Endothelial cell of umbilical vein (primary cell): Measurements from ENCODE around the gene IL18. TPM values are rescaled to one million over a fixed set of nuclear protein-coding genes. Genes with fewer than 3 reads are reported as not detected.

ENCODE experiments used
- BruUV-seq: library from RNA; stranded (reverse); fragments of 400-500 nt; replicated peaks from 2 replicates; lab custom pipeline; 2021; lab: Mats Ljungman, UMichigan
- CTCF ChIA-PET: fragments of 300-600, 350-600 bp; sonication (Branson Sonifier 250); formaldehyde crosslinking; loops from one replicate; lab custom pipeline; 2021; ENCODE audit warnings: antibody characterized with exemption, inconsistent platforms; lab: Charles Lee
- POLR2A ChIA-PET: fragments of 300-600, 350-600 bp; sonication (Branson Sonifier 250); formaldehyde crosslinking; loops from one replicate; lab custom pipeline; 2021; ENCODE audit warnings: antibody characterized with exemption, inconsistent platforms; lab: Charles Lee
- DNase-seq: peaks from one replicate; pipeline ENCODE4 v3.0.0-alpha.2; 2011; ENCODE audit warnings: low read depth, low spot score
- FAIRE-seq: peaks from 2 replicates; lab custom pipeline; 2011; peaks lifted over from hg19 to GRCh38; lab: Jason Lieb, UNC
- H2AFZ ChIP-seq: 2 replicates; pipeline ENCODE4 v1.6.0; 2012; ENCODE audit warnings: low read depth, low read length, control low read depth, inconsistent platforms
- H3K27ac ChIP-seq: 2 replicates; pipeline ENCODE4 v1.5.1; 2011; ENCODE audit warnings: low read depth, mild to moderate bottlenecking, control low read depth, low read length, moderate library complexity; ENCODE audit not compliant: insufficient read depth
- H3K27me3 ChIP-seq, 2 experiments: 2 replicates each; pipeline versions ENCODE4 v1.6.0 to v1.6.1; 2011; ENCODE audit warnings: low read length in 2 of 2, mixed read lengths in 1 of 2; ENCODE audit not compliant: control insufficient read depth in 2 of 2, insufficient read depth in 2 of 2
- H3K36me3 ChIP-seq, 2 experiments: 2 replicates in 1 of 2; 3 replicates in 1 of 2; pipeline ENCODE4 v1.5.1; 2011; ENCODE audit warnings: low read length in 2 of 2, mild to moderate bottlenecking in 1 of 2, moderate library complexity in 1 of 2; ENCODE audit not compliant: control insufficient read depth in 2 of 2, insufficient read depth in 2 of 2; ENCODE audit errors: extremely low read depth in 1 of 2
- H3K4me1 ChIP-seq: 3 replicates; pipeline ENCODE4 v1.5.1; 2011; ENCODE audit warnings: mild to moderate bottlenecking, low read length; ENCODE audit not compliant: control insufficient read depth, insufficient read depth; ENCODE audit errors: extremely low read depth
- H3K4me2 ChIP-seq: 2 replicates; pipeline ENCODE4 v1.6.1; 2011; ENCODE audit warnings: low read length, control low read depth, mixed read lengths; ENCODE audit not compliant: insufficient read depth
- H3K4me3 ChIP-seq, 3 experiments: fragments of 200-600 bp in 1 of 3; sonication (generic), shearing (Covaris generic) in 1 of 3; replicated peaks in 1 of 3; 2 replicates each; pipeline ENCODE4 v1.5.1; 2011 to 2016; ENCODE audit warnings: control low read depth in 3 of 3, low read length in 3 of 3, mild to moderate bottlenecking in 2 of 3, inconsistent platforms in 1 of 3, low read depth in 1 of 3, moderate library complexity in 1 of 3; ENCODE audit not compliant: insufficient read depth in 1 of 3
- H3K79me2 ChIP-seq: 2 replicates; pipeline ENCODE4 v1.6.0; 2012; ENCODE audit warnings: low read length, inconsistent platforms; ENCODE audit not compliant: control insufficient read depth, insufficient read depth
- H3K9ac ChIP-seq: replicated peaks from 2 replicates; pipeline ENCODE3; 2011; ENCODE audit warnings: low read length, control low read depth; ENCODE audit not compliant: insufficient read depth; ENCODE audit errors: extremely low read depth
- H3K9me1 ChIP-seq: replicated peaks from 3 replicates; pipeline ENCODE4 v1.6.0; 2011; ENCODE audit warnings: mild to moderate bottlenecking, low read length; ENCODE audit not compliant: control insufficient read depth, insufficient read depth; ENCODE audit errors: extremely low read depth
- H3K9me3 ChIP-seq: replicated peaks from 2 replicates; pipeline ENCODE4 v1.5.1; 2012; ENCODE audit warnings: low read length, inconsistent platforms; ENCODE audit not compliant: control insufficient read depth, insufficient read depth
- H4K20me1 ChIP-seq: replicated peaks from 2 replicates; pipeline ENCODE3; 2011; ENCODE audit warnings: mild to moderate bottlenecking, low read length; ENCODE audit not compliant: control insufficient read depth, insufficient read depth; ENCODE audit errors: extremely low read depth
- EZH2 ChIP-seq: IDR thresholded peaks from 2 replicates; pipeline ENCODE4 v1.6.1; 2012; ENCODE audit warnings: borderline replicate concordance, low read depth, mild to moderate bottlenecking, moderate library complexity, low read length, inconsistent platforms; ENCODE audit not compliant: severe bottlenecking
- FOS ChIP-seq: IDR thresholded peaks from 2 replicates; pipeline ENCODE4 v1.6.1; 2011; ENCODE audit warnings: mild to moderate bottlenecking, low read length, moderate library complexity, borderline replicate concordance; ENCODE audit not compliant: insufficient read depth
- GATA2 ChIP-seq: IDR thresholded peaks from 2 replicates; pipeline ENCODE4 v1.7.0; 2011; ENCODE audit warnings: low read depth, mild to moderate bottlenecking, moderate library complexity, mixed read lengths, low read length; ENCODE audit not compliant: insufficient read length, insufficient read depth
- JUN ChIP-seq: IDR thresholded peaks from 2 replicates; pipeline ENCODE4 v1.6.1; 2011; ENCODE audit warnings: borderline replicate concordance, low read depth; ENCODE audit not compliant: insufficient read length, insufficient read depth
- MYC ChIP-seq: IDR thresholded peaks from one replicate; pipeline ENCODE4 v1.6.1; 2011; ENCODE audit warnings: mild to moderate bottlenecking, low read depth, low read length
- POLR2A ChIP-seq: IDR thresholded peaks from 2 replicates; pipeline ENCODE4 v1.6.1; 2012; ENCODE audit warnings: low read depth, mild to moderate bottlenecking, control low read depth, low read length
- POLR2AphosphoS5 ChIP-seq: IDR thresholded peaks from 2 replicates; pipeline ENCODE4 v1.6.1; 2012; ENCODE audit warnings: low read depth, mild to moderate bottlenecking, control low read depth, low read length, moderate library complexity; ENCODE audit not compliant: insufficient read depth
- dilution Hi-C: fragments of 300-500 bp; cut with MboI; formaldehyde crosslinking; loops from one replicate; pipeline ENCODE4 v1.15.0; 2019; ENCODE audit warnings: low sequenced_read_pairs; ENCODE audit not compliant: extremely low pct_ligation_motif_present
- intact Hi-C: fragments of 100-400 bp; cut with micrococcal nuclease; formaldehyde crosslinking; loops from one replicate; pipeline ENCODE4 v1.10.0; 2022
- polyA plus RNA-seq, 4 experiments: library from polyadenylated mRNA; depleted of rRNA in 3 of 4; stranded (reverse) in 3 of 4; unstranded in 1 of 4; fragments of >200 nt; gene quantifications; 2 replicates each; pipeline versions ENCODE4 v1.2.1 to v1.2.3, GENCODE V29; 2011 to 2012; ENCODE audit warnings: missing spikeins in 1 of 4
- total RNA-seq: library from RNA; stranded (reverse); gene quantifications from 2 replicates; pipeline ENCODE4 v1.2.3, GENCODE V29; 2021
- TF ChIP-seq, protein P1 (sequence below), 2 donors: IDR thresholded peaks; 1 replicate in 1 of 2; 2 replicates in 1 of 2; pipeline ENCODE4 v1.5.1; 2011; ENCODE audit warnings: low read length in 2 of 2, mild to moderate bottlenecking in 2 of 2, moderate library complexity in 2 of 2, control low read depth in 1 of 2, inconsistent platforms in 1 of 2, low read depth in 1 of 2; ENCODE audit not compliant: insufficient read depth in 1 of 2; ENCODE audit errors: extremely low read depth in 1 of 2
- TF ChIP-seq, protein P2 (sequence below): IDR thresholded peaks from 2 replicates; pipeline ENCODE4 v1.6.1; 2011; ENCODE audit not compliant: insufficient read depth, insufficient read length

Gene IL18
- total and polyA plus RNA-seq, 2 donors (not counting 3 experiments of a cell fraction or from before 2014, with no cell fraction given): 0.73 to 1.5 TPM

DNA sequence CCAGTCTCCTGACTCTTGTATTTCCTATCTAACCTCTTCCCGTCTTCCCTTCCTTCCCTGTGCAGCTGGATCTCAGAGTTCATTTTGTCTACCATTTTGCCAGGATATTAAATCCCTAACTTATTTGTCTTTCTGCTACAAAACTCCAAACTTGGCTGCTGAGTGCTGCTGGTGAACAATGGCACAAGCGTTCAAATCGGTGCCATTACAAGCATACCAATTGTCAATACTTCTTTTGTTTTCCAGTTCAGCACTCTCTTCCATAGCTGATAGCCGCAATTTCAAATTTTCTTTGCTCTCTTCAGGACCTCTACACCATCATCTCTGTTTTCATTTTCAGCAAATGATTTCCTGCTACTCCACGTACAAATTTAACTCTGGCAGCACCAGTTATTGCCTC, 13.4 kb downstream of the IL18 start:
- H2AFZ ChIP-seq: no peak overlapping the region
- no peaks in the 10 kb centered on the region for H3K9me1 ChIP-seq
- no peak overlapping the region for H3K4me2 ChIP-seq
- dilution Hi-C loops: no loop called here
- no peak overlapping the region for H3K4me3 ChIP-seq
- H3K27ac ChIP-seq: no peak overlapping the region
- BruUV-seq: no TSS peak
- DNase-seq: no peak
- intact Hi-C loops: no loop called here
- H4K20me1 ChIP-seq: no peaks in the 10 kb centered on the region
- TF ChIP-seq POLR2A: no peak
- TF ChIP-seq, protein P1, sequence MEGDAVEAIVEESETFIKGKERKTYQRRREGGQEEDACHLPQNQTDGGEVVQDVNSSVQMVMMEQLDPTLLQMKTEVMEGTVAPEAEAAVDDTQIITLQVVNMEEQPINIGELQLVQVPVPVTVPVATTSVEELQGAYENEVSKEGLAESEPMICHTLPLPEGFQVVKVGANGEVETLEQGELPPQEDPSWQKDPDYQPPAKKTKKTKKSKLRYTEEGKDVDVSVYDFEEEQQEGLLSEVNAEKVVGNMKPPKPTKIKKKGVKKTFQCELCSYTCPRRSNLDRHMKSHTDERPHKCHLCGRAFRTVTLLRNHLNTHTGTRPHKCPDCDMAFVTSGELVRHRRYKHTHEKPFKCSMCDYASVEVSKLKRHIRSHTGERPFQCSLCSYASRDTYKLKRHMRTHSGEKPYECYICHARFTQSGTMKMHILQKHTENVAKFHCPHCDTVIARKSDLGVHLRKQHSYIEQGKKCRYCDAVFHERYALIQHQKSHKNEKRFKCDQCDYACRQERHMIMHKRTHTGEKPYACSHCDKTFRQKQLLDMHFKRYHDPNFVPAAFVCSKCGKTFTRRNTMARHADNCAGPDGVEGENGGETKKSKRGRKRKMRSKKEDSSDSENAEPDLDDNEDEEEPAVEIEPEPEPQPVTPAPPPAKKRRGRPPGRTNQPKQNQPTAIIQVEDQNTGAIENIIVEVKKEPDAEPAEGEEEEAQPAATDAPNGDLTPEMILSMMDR (IDR thresholded peaks at IDR 0.05; ENCODE audit: extremely low read depth in 1 of 2, insufficient read depth in 1 of 2, low read depth in 1 of 2, low read length in 2 of 2): no peak
- no peak for TF ChIP-seq MYC
- no peak for TF ChIP-seq EZH2
- no peak for TF ChIP-seq GATA2
- TF ChIP-seq POLR2AphosphoS5: no peak
- TF ChIP-seq FOS: no peak
- TF ChIP-seq, protein P2, sequence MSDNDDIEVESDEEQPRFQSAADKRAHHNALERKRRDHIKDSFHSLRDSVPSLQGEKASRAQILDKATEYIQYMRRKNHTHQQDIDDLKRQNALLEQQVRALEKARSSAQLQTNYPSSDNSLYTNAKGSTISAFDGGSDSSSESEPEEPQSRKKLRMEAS: no peak
- no peak for TF ChIP-seq JUN
- H3K27me3 ChIP-seq: no peaks in the 10 kb centered on the region
- H3K9ac ChIP-seq: no peak overlapping the region
- ChIA-PET CTCF (interaction anchor here (0.8 kb wide), 1 partner anchor 36 kb away, joined by 3 read pairs; no protein-coding TSS in a partner anchor), POLR2A (no interaction called here)
- no peak for FAIRE-seq
- H3K9me3 ChIP-seq: no peaks in the 10 kb centered on the region
- no peaks in the 10 kb centered on the region for H3K79me2 ChIP-seq
- no peaks in the 10 kb centered on the region for H3K36me3 ChIP-seq
- no peaks in the 10 kb centered on the region for H3K4me1 ChIP-seq
